OCI-LY3 (cell line): ENCODE results near the gene CALD1.

ENCODE experiments used
- EZH2phosphoT487 ChIP-seq: fragments of 200-600 bp; shearing (Covaris generic); IDR thresholded peaks from 2 replicates; pipeline ENCODE4 v1.6.1; 2018; ENCODE audit warnings: antibody characterized with exemption, mixed run types, low read depth
- TF ChIP-seq, protein P1 (sequence below): fragments of 200-600, 300-600 bp; sonication (generic); IDR thresholded peaks from 2 replicates; pipeline ENCODE4 v1.5.1; 2014; ENCODE audit warnings: antibody characterized with exemption, low read length, low read depth

DNA sequence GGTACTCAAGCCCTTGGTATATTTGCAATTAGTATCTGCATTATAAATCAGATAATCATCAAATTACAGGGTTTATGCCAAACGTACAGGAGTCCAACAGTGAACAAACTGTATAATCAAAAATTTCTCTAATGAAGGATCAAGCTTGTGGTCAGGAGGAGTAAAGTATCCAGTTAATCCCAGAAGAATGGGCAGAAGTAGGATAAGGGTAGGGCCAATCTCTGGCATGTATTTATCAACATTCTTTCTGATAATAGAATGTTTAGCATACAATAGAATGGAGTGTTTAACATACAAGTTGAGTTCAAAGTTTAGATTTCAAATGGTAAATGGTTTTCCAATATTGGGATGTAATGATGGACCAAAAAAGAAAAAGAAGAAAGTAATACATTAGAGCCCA, 103.0 kb downstream of the CALD1 start:
- TF ChIP-seq, protein P1, sequence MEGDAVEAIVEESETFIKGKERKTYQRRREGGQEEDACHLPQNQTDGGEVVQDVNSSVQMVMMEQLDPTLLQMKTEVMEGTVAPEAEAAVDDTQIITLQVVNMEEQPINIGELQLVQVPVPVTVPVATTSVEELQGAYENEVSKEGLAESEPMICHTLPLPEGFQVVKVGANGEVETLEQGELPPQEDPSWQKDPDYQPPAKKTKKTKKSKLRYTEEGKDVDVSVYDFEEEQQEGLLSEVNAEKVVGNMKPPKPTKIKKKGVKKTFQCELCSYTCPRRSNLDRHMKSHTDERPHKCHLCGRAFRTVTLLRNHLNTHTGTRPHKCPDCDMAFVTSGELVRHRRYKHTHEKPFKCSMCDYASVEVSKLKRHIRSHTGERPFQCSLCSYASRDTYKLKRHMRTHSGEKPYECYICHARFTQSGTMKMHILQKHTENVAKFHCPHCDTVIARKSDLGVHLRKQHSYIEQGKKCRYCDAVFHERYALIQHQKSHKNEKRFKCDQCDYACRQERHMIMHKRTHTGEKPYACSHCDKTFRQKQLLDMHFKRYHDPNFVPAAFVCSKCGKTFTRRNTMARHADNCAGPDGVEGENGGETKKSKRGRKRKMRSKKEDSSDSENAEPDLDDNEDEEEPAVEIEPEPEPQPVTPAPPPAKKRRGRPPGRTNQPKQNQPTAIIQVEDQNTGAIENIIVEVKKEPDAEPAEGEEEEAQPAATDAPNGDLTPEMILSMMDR: no peak
- TF ChIP-seq EZH2phosphoT487: no peak
